AG04449 (cell line): ENCODE measurements around the gene TSLP.
A peak's percentile ranks its signal among the peaks of the same experiment; 100 is the strongest.

Source experiments
- CTCF ChIA-PET: fragments of 350-600 bp; formaldehyde crosslinking; extraction: SDS; loops from one replicate; lab custom pipeline; 2021; ENCODE audit warnings: antibody characterized with exemption; lab: Yijun Ruan, JAX
- POLR2A ChIA-PET: fragments of 400-600, 350-600 bp; formaldehyde crosslinking; extraction: SDS; loops from one replicate; lab custom pipeline; 2020; ENCODE audit warnings: antibody characterized with exemption, inconsistent platforms; lab: Yijun Ruan, JAX
- DNase-seq: peaks from one replicate; pipeline ENCODE4 v3.0.0-alpha.2; 2010; ENCODE audit warnings: low read depth, low spot score
- H3K4me3 ChIP-seq: 2 replicates; pipeline ENCODE4 v1.5.1; 2011; ENCODE audit warnings: low read depth, mild to moderate bottlenecking, control low read depth, low read length
- CTCF ChIP-seq: IDR thresholded peaks from one replicate; pipeline ENCODE4 v1.5.1; 2011; ENCODE audit warnings: mild to moderate bottlenecking, moderate library complexity, low read length, control low read depth, inconsistent platforms; ENCODE audit not compliant: insufficient read depth; ENCODE audit errors: missing control alignments

Gene TSLP

DNA sequence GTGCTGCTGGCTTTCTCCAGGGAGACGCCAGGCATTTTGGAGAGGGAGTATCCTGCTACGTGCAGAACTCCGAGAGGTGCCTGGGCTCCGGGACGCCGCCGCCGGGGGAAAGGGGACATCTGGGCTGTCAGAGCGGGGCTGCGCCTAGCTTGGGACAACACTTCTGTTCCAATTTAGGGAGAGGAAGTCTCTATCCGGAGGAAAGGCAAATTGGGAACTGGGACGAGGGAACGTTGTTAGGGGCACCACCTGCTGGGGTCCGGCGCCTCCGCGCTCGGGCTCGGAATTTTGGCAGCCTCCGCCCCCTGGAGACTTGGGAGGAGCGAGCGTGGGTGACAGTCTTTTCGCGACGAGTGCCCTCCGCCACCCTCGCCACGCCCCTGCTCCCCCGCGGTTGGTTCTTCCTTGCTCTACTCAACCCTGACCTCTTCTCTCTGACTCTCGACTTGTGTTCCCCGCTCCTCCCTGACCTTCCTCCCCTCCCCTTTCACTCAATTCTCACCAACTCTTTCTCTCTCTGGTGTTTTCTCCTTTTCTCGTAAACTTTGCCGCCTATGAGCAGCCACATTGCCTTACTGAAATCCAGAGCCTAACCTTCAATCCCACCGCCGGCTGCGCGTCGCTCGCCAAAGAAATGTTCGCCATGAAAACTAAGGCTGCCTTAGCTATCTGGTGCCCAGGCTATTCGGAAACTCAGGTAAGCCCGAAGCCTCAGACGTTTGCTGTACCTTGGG is 1.6 kb downstream of the TSLP start:
- ChIA-PET CTCF (interaction anchor here (1.7 kb wide), 1 partner anchor 316 kb away, joined by 4 read pairs; no protein-coding TSS in a partner anchor), POLR2A (no interaction called here)
- no peak for TF ChIP-seq CTCF
- H3K4me3 ChIP-seq: peak overlapping the region; percentile 55
- no peak for DNase-seq

- no peak for DNase-seq
- POLR2A ChIA-PET: no interaction called here
- no peak for TF ChIP-seq CTCF
- CTCF ChIA-PET: interaction anchor here (1.7 kb wide), 1 partner anchor 317 kb away, joined by 4 read pairs; no protein-coding TSS in a partner anchor
- no peak overlapping the region for H3K4me3 ChIP-seq
Measured at GRCh38 chr5:111074244-111074643, 2.7 kb downstream of the TSLP start.

GRCh38 chr5:111075520-111075919 is 4.0 kb downstream of the TSLP start:
- ChIA-PET CTCF (interaction anchor here (1.1 kb wide), 1 partner anchor 17 kb away, joined by 3 read pairs; the partner anchor contains the start of gene WDR36), POLR2A (no interaction called here)
- peak; percentile 84 for DNase-seq
- no peak overlapping the region for H3K4me3 ChIP-seq
- TF ChIP-seq CTCF: no peak

DNA sequence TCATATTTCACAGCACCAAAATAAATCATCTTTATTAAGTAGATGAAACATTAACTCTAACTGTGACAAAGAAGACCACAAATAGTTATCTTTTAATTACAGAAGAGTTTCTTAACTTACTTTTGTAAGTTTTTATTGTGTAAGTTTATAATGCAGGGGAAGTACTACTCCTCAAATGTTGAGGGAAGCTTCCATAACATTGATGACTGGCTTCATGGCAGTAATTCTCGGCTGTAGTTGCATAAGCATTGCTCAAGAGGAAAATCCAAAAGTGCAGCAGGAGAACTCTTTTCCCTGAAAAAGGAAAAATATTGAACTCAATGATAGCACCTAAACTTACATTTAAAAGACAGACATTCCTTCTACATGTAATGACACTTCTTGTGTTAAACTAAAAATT is 4.6 kb downstream of the TSLP start:
- DNase-seq: no peak
- no peak overlapping the region for H3K4me3 ChIP-seq
- ChIA-PET CTCF (no interaction called here), POLR2A (no interaction called here)
- TF ChIP-seq CTCF: no peak

- POLR2A ChIA-PET: no interaction called here
- no peak for TF ChIP-seq CTCF
- no peak overlapping the region for H3K4me3 ChIP-seq
- DNase-seq: no peak
- CTCF ChIA-PET: no interaction called here
Measured at GRCh38 chr5:111077678-111078077, 6.2 kb downstream of the TSLP start.

DNA sequence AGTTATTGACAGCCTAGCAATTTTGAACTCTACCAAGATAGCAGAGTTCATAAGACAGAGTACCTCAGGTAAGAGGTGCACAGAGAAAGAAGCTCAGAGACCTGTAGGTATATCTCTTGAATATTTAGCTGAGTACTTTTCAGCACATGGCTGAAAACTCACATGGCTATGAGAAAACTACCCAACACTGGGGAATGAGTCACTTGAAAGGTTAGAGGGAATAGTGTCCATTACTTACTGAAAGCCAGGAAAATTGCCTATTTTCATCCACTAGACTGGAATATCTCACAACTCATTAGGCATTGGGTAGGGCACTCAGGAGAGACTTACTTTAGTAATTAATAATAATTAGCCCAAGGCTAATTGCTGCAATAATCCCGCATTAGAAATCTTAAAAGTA is 8.3 kb downstream of the TSLP start:
- H3K4me3 ChIP-seq: no peak overlapping the region
- TF ChIP-seq CTCF: no peak
- ChIA-PET POLR2A (no interaction called here), CTCF (no interaction called here)
- DNase-seq: no peak
